ENCODE results near the gene C1orf21.

The C1orf21 gene

DNA sequence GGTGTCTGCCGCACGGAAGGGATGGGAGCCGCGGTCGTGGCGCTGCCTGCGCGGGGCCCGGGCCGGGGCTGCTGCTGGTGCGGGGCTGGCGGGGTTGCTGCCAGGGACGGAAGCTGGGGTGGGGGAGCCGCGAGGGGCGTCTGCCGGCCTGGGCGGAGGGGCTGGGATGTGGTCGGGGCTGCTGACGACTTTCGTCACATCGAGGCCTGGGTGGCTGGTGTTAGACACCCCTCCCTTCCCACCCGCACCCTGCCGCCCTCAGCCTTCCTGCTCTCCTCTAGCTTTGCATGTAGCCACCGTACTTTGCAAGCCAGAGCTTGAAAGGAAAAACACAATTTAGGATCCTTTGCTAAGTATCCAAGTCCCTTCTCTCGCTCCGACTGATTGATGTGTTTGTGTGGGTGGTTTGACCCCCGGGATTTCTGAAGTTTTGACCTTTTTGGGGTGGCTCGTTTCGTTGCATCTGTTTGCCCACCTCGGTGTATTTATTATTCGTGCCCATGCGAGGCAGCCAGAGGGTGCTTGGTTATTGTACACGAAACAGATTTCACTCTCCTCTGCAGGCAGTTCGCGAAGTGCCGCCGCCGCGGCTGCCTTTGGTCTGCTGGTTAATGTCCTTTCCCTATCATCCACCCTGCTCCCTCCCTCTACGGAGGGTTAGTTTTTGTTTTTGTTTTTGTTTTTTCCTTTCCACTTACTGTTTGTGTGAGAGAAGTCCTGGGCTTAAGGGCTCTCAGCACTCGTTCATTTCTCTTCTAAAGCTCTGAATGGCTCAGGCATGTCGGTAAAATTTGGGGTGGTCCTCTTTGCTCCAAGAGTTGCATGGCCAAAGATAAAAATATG is 868 bp downstream of the C1orf21 start:
- DNase-seq = peak; percentile 64

DNA sequence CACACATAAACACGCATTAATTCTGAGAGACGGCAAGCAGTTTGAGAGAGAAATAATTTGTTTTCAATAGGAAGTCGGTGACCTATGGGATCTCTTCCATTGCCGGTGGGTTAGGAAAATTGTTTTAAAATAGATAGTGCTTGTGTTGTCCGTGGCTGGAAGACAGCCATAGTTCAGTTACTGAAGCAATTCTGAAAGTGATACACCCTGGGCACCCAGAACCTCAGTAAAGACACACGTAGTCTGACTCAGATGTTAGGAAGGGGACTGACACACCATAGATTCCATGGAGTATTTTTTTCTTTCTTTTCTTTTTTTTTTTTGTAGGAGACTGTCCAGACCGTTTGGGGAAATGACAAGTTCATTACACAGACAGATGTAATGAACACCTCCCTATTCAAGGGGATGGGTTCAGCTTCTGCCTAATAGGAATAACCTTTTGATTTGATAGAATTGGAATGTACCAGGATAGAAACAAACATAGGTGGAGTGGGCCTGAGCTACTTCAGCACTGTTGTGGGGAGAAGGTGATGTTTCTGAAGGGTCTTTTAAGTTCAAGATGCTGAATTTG is 1.6 kb downstream of the C1orf21 start:
- DNase-seq = no peak

GRCh38 chr1:184388971-184389370 is 2.1 kb downstream of the C1orf21 start:
- DNase-seq = peak; percentile 42

DNA sequence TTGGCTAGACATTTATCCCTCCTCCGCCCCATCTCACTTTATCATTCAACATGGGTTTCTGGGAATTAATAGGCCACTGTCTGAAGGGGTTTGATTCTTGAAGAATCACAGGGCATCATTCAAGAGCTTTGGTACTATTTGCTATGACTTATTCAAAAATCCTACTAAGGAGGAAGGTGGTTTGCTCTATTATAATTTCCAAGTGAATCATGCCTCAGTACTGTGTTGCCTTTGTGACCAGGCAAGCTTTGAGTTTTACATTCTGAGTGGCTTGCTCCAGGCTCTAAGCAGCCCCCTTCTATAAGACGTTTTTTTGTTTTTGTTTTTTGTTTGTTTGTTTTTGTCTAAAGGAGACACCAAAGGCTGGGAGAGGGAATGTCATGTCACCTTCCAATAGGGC is 2.6 kb downstream of the C1orf21 start:
- DNase-seq = no peak

DNA sequence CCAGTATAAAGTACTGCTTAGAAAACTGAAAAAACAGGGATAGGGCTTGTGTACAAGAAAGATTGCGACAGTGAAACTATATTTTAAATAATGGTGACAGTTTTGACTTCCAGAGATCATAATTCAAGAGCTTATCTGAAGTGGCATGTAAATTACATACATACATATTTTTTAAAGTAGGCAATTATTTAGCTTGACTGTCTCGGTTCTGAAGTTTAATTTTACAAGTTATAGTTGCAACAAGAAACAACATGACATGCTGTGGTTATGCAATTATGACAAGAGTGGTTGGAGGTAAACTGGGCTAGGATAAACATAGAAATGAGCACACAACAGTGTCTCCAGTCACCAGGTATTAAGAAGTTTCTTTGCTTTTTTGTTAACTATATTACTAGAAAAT is 4.1 kb downstream of the C1orf21 start:
- DNase-seq = no peak

- DNase-seq = no peak
Measured at GRCh38 chr1:184392067-184392466, 5.2 kb downstream of the C1orf21 start.

DNA sequence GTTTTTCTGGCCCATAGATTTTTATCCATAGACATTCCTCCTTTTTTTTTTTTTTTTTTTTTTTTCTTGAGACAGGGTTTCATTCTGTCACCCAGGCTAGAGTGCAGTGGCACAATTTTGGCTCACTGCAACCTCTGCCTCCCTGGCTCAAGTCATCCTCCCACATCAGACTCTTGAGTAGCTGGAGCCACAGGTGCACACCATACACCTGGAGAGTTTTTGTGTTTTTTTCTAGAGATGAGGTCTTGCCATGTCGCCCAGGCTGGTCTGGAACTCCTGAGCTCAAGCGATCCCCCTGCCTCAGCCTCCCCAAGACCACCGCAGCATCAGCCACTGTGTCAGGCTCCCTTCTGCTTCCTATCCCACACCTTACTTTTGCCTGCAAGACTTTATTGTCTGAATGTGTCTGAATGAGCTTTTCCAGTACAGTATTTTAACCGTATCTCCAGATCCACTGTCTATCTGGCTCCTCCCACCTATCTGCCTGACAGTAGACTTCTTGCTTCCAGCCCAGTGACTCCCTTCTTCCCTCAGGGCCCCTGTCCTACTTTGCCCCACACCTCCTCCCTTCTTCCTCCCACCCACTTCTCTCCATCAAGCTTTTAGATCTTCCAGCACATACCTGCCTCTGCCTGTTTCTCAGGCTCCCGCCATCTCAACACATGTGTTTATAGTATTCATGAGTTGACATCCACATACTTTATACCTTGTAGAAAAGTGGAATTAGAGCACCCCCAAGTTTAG is 6.1 kb downstream of the C1orf21 start:
- no peak for DNase-seq

GRCh38 chr1:184393962-184394361 is 7.1 kb downstream of the C1orf21 start:
- DNase-seq = no peak

DNA sequence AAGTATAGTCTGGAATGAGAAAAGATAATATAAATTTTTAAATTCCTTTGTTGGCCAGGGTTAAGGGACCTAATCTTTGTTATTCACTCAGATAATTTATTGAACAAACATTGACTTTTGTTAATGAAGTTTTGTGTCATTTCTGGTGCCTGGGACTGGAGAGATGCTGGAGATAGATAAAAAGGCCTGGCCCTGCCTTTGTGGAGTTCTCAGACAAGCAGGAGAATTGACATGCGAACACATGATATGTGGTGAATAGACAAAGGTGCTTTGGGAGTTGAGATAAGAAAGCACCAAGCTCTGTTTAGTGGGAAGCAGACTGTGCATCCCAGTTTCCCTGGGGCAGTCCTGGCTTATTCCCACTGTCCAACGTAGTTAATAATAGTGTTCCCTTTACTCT is 8.5 kb downstream of the C1orf21 start:
- no peak for DNase-seq

DNA sequence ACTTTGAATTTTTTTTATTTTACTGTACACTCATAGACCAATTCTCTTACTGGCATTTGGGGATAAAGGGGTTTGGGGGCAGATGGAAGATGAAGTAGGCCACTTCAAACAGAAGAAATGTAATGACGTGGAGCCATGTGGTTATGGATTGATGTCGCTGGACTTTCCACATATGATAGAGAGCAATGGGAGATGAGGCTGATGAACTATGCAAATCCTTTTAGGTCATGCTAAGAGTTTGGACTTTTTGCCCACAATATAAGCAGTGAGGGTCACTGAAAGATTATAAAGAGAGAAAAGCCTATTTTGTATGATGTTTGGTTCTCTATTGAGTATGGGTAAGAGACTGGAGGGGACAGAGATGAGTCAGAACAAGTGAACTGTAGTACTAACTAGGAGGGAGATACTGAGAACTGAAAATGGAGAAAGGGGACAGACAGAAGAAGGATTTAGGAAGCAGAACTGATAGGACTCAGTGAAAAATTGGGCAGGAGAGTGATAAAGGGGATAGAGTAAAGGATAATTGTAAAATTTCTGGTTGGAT is 9.2 kb downstream of the C1orf21 start:
- no peak for DNase-seq

DNA sequence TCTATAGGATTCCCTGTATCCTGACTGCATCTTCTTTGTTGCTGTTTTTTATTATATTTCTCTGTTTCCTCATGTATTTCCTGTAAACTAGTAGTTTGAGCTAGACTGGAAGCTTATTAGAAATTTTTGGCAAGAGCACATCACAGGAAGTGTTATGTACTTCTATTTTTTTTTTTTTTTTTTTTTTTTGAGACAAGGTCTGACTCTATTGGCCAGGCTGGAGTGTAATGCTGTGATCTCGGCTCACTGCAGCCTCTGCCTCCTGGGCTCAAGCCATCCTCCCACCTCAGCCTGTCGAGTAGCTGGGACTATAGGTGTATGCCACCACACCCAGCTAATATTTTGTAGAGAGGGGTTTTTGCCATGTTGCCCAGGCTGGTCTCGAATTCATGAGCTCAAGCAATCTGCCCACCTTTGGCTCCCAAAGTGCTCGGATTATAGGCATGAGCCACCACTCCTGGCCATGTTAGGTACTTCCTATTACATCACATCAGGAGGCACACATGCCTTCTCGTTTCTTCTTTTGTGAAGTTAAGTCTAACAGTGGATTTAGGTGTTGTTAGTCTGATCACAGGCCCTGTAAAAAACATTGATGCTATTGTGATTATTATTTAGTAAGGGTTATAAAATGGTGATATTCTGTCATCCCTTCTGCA is 12.5 kb downstream of the C1orf21 start:
- DNase-seq = no peak

- no peak for DNase-seq
Measured at GRCh38 chr1:184403961-184404726, 17.3 kb downstream of the C1orf21 start.

- DNase-seq = no peak
Measured at GRCh38 chr1:184404727-184405027, 17.8 kb downstream of the C1orf21 start.

- no peak for DNase-seq
Measured at GRCh38 chr1:184405094-184405800, 18.4 kb downstream of the C1orf21 start.

DNA sequence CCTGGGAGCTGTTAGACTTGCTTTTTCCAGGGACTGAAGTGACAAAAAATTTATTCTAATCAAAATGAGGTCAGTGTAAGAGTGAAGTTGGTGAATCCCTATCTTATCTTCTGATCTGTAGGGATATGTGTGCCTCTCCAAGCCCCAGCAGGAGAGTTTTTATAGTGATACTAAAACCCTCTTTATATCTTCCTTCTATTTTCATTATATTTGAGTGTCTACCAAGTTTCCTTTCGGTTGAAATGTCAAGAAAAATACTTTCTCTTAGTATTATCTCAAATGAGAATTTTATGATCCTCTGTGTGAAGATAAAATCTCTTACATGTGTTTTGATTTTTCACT is 18.9 kb downstream of the C1orf21 start:
- no peak for DNase-seq

DNA sequence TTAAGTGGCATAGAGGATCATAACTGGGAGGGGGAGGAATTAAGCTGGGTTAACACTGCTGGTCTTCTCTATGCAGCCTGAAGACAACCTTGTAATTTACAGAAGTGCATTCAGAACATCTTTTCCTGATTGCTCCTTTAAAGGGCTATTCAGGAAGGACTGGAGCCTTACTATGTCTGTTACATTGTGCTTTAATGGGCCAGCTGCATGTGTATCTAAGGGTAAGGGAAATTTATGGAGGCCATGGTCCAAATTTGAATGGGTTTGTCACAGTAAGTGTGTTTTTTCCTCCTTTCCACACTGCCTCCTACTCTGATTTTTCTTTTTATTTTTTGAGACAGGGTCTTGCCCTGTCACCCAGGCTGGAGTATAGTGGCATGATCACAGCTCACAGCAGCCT is 19.6 kb downstream of the C1orf21 start:
- DNase-seq = no peak

DNA sequence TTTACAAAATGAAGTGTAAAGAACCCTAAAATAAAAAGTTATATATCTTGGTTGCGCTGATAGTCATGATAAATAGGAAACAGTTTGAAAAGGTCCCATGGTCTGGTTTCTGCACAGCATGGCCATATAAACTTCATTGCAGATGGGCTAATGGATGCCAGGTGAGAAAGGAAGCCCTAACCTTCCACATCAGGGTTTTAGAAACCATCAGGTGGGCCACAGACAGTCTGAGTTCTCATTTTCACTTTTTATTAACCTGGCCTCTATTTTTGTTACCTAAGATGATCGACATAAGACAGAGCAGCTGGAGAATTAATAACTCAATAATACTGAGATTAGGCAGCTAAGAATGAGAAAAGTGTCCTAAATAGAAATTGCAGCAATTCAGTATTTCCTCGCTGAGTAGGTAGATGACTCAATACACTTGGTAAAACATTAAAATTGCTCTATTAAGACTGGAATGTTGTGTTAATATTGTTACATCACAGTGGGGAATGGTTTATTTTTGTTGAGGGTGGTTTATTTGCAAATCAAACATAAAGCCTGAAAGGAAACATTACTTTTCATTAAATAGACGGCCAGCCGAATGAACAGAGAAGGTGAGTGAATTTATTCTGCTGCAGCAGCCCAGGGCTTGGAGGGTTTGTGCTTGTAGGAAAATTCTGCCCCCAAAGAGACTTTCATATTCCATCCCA is 21.1 kb downstream of the C1orf21 start:
- peak; percentile 8 for DNase-seq

GRCh38 chr1:184408580-184408979 is 21.8 kb downstream of the C1orf21 start:
- no peak for DNase-seq

DNA sequence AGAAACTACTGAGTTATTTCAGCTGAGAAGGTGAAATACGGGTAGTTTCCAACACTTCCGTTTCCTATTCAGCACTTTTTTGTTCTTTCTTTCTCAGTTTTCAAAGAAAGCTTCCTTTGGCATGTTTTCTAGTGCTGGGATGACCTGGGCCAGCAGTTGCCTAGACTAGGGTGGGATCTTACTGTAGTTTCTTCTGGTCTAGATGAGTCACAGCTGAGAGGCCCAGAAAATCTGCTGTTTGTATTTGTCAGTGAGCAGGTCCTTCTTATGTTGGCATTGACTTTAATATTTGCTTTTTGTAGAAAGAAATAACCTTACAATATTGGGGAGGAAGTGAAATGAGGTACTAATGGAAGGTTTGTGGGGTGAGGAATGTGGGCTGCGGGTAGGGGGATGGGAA is 22.2 kb downstream of the C1orf21 start:
- DNase-seq = no peak

DNA sequence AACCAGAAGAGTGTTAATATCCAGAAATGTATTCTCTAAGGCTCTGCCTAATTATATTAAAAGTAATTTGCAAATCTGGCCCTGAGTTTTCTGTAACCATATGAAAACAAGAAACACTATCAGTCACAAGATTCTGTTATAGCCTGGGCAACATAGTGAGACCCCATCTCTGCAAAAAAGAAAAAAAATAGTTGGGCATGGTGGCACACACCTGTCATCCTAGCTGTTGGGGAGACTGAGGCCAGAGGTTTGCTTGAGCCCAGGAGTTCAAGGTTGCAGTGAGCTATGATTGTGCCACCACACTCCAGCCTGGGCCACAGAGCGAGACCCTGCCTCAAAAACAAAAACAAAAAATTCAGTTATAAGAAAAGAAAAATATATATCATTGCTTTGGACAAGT is 25.6 kb downstream of the C1orf21 start:
- no peak for DNase-seq

- no peak for DNase-seq
Measured at GRCh38 chr1:184416481-184416880, 29.7 kb downstream of the C1orf21 start.

Data from COR-L47 (cell line).